Right lobe of liver (tissue), 4 donors: ENCODE results near the gene HOXD4.

Experiments
- POLR2A ChIP-seq: fragments of 450-650 bp; IDR thresholded peaks from one replicate; pipeline ENCODE4 v1.6.1; 2017; ENCODE audit warnings: antibody characterized with exemption, mild to moderate bottlenecking
- TF ChIP-seq, protein P1 (sequence below), 4 donors: fragments of 200-600 bp in 3 of 4; fragments of 450-650 bp in 1 of 4; IDR thresholded peaks; one replicate each; pipeline versions ENCODE4 v1.5.1 to v1.8.0; 2016 to 2022; ENCODE audit warnings: antibody characterized with exemption in 4 of 4, mild to moderate bottlenecking in 2 of 4
- donor health status: DM: no; HTN: no; CAD: no.
- donor health status: DM: no; HTN: no; CAD: no.
- donor health status: DM: no; HTN: yes; CAD: no.

- TF ChIP-seq, protein P1, sequence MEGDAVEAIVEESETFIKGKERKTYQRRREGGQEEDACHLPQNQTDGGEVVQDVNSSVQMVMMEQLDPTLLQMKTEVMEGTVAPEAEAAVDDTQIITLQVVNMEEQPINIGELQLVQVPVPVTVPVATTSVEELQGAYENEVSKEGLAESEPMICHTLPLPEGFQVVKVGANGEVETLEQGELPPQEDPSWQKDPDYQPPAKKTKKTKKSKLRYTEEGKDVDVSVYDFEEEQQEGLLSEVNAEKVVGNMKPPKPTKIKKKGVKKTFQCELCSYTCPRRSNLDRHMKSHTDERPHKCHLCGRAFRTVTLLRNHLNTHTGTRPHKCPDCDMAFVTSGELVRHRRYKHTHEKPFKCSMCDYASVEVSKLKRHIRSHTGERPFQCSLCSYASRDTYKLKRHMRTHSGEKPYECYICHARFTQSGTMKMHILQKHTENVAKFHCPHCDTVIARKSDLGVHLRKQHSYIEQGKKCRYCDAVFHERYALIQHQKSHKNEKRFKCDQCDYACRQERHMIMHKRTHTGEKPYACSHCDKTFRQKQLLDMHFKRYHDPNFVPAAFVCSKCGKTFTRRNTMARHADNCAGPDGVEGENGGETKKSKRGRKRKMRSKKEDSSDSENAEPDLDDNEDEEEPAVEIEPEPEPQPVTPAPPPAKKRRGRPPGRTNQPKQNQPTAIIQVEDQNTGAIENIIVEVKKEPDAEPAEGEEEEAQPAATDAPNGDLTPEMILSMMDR (IDR thresholded peaks at IDR 0.05), result no peak
- no peak for TF ChIP-seq POLR2A
Observed at GRCh38 chr2:176150584-176151441, 537 bp upstream of the HOXD4 start.
